Naive B cell (primary cell): ENCODE results near the gene MRPL14. TPM values are rescaled to one million over a fixed set of nuclear protein-coding genes. Genes with fewer than 3 reads are reported as not detected.

Source experiments
- ATAC-seq, 2 donors: fragments of 150-1000 bp; cut with Tn5 transposase; 2 replicates each; pipeline ENCODE4 v1.10.0; 2021; ENCODE audit warnings: low read depth in 2 of 2, mild to moderate bottlenecking in 2 of 2, moderate library complexity in 2 of 2
- DNase-seq: peaks from one replicate; pipeline ENCODE4 v3.0.0; 2022
- H3K27ac Mint-ChIP-seq, 6 donors: one replicate each; pipeline ENCODE4 v1.8.0; 2020 to 2022; ENCODE audit warnings: mild to moderate bottlenecking in 6 of 6, mixed read lengths in 6 of 6, moderate library complexity in 5 of 6, inconsistent platforms in 2 of 6
- H3K27me3 Mint-ChIP-seq, 3 donors: one replicate each; pipeline ENCODE4 v1.8.0; 2021 to 2022; ENCODE audit warnings: mixed read lengths in 3 of 3, mild to moderate bottlenecking in 1 of 3
- H3K36me3 Mint-ChIP-seq, 2 donors: one replicate each; pipeline ENCODE4 v1.8.0; 2020 to 2022; ENCODE audit warnings: mixed read lengths in 2 of 2, inconsistent platforms in 1 of 2, mild to moderate bottlenecking in 1 of 2
- H3K4me1 Mint-ChIP-seq, 3 donors: one replicate each; pipeline ENCODE4 v1.8.0; 2020 to 2022; ENCODE audit warnings: mixed read lengths in 3 of 3, inconsistent platforms in 1 of 3, mild to moderate bottlenecking in 1 of 3, moderate library complexity in 1 of 3
- H3K4me3 Mint-ChIP-seq, 8 donors: one replicate each; pipeline ENCODE4 v1.8.0; 2020 to 2022; ENCODE audit warnings: mild to moderate bottlenecking in 8 of 8, mixed read lengths in 8 of 8, moderate library complexity in 8 of 8, inconsistent platforms in 2 of 8
- H3K9me3 Mint-ChIP-seq, 7 donors: one replicate each; pipeline ENCODE4 v1.8.0; 2020 to 2022; ENCODE audit warnings: mixed read lengths in 7 of 7, mild to moderate bottlenecking in 5 of 7, inconsistent platforms in 2 of 7, moderate library complexity in 1 of 7
- polyA plus RNA-seq, 6 donors: library from polyadenylated mRNA; unstranded; fragments of 300-500 nt; fragmentation: Illumina TruSeq; gene quantifications; one replicate each; pipeline ENCODE4 v1.2.3, GENCODE V29; 2021; ENCODE audit warnings: low read depth in 6 of 6

Gene MRPL14
- polyA plus RNA-seq, 6 donors from 2014 or later = 68.2 to 99.9 (median 85.0) TPM

GRCh38 chr6:44066394-44067172, 60.7 kb downstream of the MRPL14 start:
- Mint-ChIP-seq H3K36me3 (no peaks in the 10 kb centered on the region), H3K4me3 (no peak overlapping the region), H3K27me3 (peaks cover 12 to 46% (median 42%) of the 10 kb centered on the region in 3 donors), H3K4me1 (peaks cover 0 to 3% (median 3%) of the 10 kb centered on the region in 3 donors), H3K9me3 (no peaks in the 10 kb centered on the region), H3K27ac (no peak overlapping the region)
- no peak for DNase-seq
- ATAC-seq = no peak

GRCh38 chr6:44065443-44066140, 61.7 kb downstream of the MRPL14 start:
- H3K9me3 Mint-ChIP-seq = no peaks in the 10 kb centered on the region
- no peak for DNase-seq
- no peak for ATAC-seq
- no peak overlapping the region for H3K4me3 Mint-ChIP-seq
- no peaks in the 10 kb centered on the region for H3K36me3 Mint-ChIP-seq
- H3K4me1 Mint-ChIP-seq = peaks cover 0 to 3% (median 3%) of the 10 kb centered on the region in 3 donors
- H3K27ac Mint-ChIP-seq = no peak overlapping the region
- H3K27me3 Mint-ChIP-seq = peaks cover 13 to 37% (median 35%) of the 10 kb centered on the region in 3 donors

GRCh38 chr6:44064948-44065272, 62.3 kb downstream of the MRPL14 start:
- H3K27me3 Mint-ChIP-seq = peaks cover 8 to 35% (median 35%) of the 10 kb centered on the region in 3 donors
- peaks cover 0 to 5% (median 3%) of the 10 kb centered on the region in 7 donors for H3K9me3 Mint-ChIP-seq
- no peak for ATAC-seq
- peaks cover 0 to 3% (median 3%) of the 10 kb centered on the region in 3 donors for H3K4me1 Mint-ChIP-seq
- no peak overlapping the region for H3K4me3 Mint-ChIP-seq
- no peak for DNase-seq
- H3K36me3 Mint-ChIP-seq = peaks cover 0 to 5% of the 10 kb centered on the region in 2 donors
- H3K27ac Mint-ChIP-seq = peak overlapping the region in 2 of 6 donors; percentile 25 to 42

- H3K4me3 Mint-ChIP-seq = no peak overlapping the region
- H3K27ac Mint-ChIP-seq = peak overlapping the region in 1 of 6 donors; percentile 25
- ATAC-seq (no peak), DNase-seq (no peak)
- peaks cover 0 to 9% (median 8%) of the 10 kb centered on the region in 7 donors for H3K9me3 Mint-ChIP-seq
- H3K36me3 Mint-ChIP-seq = peaks cover 0 to 9% of the 10 kb centered on the region in 2 donors
- H3K27me3 Mint-ChIP-seq = peaks cover 8 to 39% (median 38%) of the 10 kb centered on the region in 3 donors
- peaks cover 0 to 3% (median 3%) of the 10 kb centered on the region in 3 donors for H3K4me1 Mint-ChIP-seq
Measured at GRCh38 chr6:44064089-44064947, 62.9 kb downstream of the MRPL14 start.

- no peak overlapping the region for H3K4me3 Mint-ChIP-seq
- ATAC-seq (no peak), DNase-seq (no peak)
- peaks cover 8 to 39% (median 38%) of the 10 kb centered on the region in 3 donors for H3K27me3 Mint-ChIP-seq
- peaks cover 0 to 10% (median 8%) of the 10 kb centered on the region in 7 donors for H3K9me3 Mint-ChIP-seq
- H3K36me3 Mint-ChIP-seq = peaks cover 0 to 9% of the 10 kb centered on the region in 2 donors
- peaks cover 3 to 9% (median 5%) of the 10 kb centered on the region in 3 donors for H3K4me1 Mint-ChIP-seq
- peak overlapping the region in 1 of 6 donors; percentile 25 for H3K27ac Mint-ChIP-seq
Measured at GRCh38 chr6:44063561-44064059, 63.6 kb downstream of the MRPL14 start.

Other genes with a start within 250 kb of the MRPL14 start
- 1 to 10 TPM in 1 of 6 donors, under 1 TPM in 4, not detected in 1; 0.38 to 1.6 (median 0.50) TPM for gene TMEM63B, start 102 bp upstream of the MRPL14 start, polyA plus RNA-seq
- not detected for gene CAPN11, start 31.4 kb upstream of the MRPL14 start, polyA plus RNA-seq
- gene MYMX, start 89.5 kb upstream of the MRPL14 start, polyA plus RNA-seq = not detected
- 1 to 10 TPM in 3 of 6 donors, under 1 TPM in 3; 0.15 to 3.1 (median 0.99) TPM for gene SLC29A1, start 96.1 kb upstream of the MRPL14 start, polyA plus RNA-seq
- 100 to 1,000 TPM; 420 to 486 (median 447) TPM for gene HSP90AB1, start 119.6 kb upstream of the MRPL14 start, polyA plus RNA-seq
- gene SLC35B2, start 130.1 kb upstream of the MRPL14 start, polyA plus RNA-seq = 10 to 100 TPM; 24.2 to 38.6 (median 27.2) TPM
- gene NFKBIE, start 138.1 kb upstream of the MRPL14 start, polyA plus RNA-seq = 10 to 100 TPM; 22.1 to 30.8 (median 27.9) TPM
- gene TMEM151B, start 143.0 kb upstream of the MRPL14 start, polyA plus RNA-seq = not detected
- 10 to 100 TPM in 1 of 6 donors, 1 to 10 TPM in 5; 5.6 to 12.8 (median 7.8) TPM for gene AARS2, start 185.9 kb upstream of the MRPL14 start, polyA plus RNA-seq
- not detected for gene SPATS1, start 215.2 kb upstream of the MRPL14 start, polyA plus RNA-seq